ENCODE results near the gene LRRC9.
"Not testable (repeated sequence)": the region's sequence is repeated elsewhere in the genome, so short reads cannot be mapped to it uniquely, and the experiment has no call there.

LRRC9 gene

DNA sequence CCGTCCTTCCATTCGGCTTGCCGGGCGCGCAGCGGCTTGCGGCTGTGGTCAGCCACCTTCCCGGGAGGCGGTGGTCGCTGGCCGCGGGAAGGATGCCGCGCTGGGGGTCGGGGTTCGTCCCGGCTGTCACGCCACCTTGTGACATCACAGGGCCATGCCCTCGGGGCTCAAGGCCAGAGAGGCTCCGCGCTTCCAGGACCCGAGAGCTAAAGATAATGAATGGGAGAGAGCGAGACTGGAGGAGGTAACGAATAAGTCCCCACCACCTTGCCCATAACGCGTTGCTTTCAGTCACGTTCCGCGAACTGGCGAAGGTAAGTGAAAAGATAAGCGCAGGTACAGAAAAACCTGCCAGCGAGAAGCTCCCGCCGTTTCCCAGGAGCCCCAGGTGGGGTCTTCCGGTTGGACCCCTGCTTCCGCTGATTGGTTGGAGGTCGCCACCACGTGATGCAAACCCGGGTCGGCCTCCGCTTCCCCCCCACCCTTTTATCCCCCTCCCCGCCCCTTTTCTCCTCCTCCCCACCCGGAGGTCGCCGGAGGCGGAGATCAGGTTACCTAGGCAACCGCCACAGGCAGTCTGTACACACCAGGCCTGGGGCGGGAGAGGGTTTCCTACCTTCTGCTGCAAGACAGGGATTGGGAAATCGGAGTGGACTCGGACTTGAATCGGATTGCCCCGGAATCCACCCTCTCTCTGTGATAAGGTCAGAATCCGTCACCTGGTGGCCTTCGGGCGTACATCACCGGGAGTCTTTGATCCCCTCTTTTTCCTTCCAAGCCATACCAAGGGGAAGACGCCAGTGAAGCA, at the start of gene LRRC9:
LRRC9 (plus strand) TSS at position 575 of the 808 bp plus-strand sequence.
- DNase-seq, result peak; percentile 48 to 82

DNA sequence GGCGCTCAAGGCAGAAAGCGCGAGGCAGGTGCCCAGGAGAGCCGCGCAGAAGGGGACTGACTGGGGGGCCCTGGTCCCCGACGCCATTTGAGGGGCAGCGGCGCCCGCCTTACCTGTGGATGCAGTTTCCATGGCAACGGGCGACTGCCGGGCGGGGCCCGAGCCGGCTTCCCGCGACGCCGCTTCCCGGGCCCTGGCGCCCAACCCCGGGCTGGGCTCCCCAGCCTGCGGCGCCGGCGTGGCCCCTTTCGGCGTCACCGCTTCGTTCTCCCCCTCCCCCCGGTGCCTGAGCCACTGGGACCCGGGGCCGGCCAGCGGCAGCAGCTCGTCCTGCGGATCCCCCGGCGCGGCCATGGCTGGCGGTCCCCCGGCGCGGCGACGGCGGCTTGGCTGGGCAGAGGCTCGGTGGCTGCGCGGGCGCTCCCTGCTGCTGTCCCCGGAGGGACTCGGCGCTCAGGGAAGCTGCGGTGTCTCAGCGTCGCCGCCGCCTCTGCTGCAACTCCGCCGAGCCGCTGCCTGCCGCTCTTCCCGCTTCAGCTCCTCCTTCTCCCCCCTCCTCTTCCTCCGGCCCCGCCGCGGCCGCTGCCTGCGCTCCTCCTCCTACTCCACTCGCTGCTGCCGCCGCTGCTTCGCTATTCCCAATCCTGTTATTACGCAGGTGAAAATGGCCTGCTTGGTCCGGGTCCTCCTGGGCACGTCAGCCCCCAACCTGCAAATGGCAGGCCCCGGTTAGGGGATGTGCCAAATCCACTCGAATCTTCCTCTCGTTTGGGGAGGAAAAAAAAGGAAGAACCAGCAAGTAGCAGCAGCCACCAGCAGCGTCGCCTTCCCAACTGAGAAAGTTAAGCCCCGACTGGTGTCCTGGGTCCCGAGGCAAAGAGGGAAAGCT, 49.4 kb upstream of the LRRC9 start, which contains the start of gene RTN1:
RTN1 (minus strand) TSS at position 500 of the 889 bp plus-strand sequence; CDS start at position 354, 146 bp downstream.
- peak; percentile 37 to 71 for DNase-seq

DNA sequence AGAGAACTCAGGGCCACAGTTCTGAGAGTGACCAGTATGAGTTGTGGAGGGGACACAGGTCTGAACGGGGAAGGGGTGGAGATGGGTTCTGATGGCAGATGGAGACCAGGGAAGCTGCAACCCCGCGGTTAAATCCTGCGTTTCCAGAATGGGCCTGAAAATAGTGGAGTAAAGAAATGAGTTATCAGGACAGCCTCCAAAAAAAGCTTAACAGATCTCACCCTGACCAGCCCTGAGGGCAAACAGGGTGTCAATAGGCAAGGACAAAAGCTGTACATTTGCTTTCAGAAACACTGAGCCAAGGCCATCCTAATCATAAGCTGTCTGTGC, 48.8 kb upstream of the LRRC9 start:
- no peak for DNase-seq

DNA sequence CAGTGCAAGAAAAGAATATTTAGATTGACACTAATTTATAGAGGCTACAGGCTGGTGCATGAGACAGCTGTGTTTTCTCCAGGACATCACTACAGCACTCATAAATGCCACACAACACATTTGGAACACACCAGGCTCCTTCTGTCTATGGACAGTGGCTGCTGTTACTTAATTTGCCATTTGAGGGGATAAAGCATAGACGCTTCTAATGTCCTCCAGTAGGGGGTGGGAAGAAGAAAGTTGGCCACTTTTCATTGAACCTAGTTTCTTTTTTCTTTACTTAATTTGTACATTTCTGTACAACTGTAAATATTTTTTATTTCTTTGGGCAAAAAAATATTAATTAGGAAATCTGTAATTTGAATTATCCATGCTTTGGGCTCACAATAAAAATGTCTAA, 37.0 kb upstream of the LRRC9 start:
- no peak for DNase-seq

DNA sequence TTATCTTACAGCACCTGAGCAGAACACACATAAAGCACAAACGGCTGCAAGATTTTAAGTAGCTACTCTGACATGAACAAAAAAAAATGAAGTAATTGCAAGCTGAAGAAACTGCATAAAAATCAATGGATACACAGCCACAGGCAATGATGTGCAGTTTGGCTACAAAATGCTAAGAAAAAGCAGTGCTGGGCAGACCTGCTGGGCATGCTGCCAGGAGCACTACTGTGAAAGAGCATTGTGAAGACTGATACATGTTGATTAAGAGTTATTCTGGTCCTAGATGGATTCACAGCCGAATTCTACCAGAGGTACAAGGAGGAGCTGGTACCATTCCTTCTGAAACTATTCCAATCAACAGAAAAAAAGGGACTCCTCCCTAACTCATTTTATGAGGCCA, 29.3 kb upstream of the LRRC9 start:
- DNase-seq, result no peak

DNA sequence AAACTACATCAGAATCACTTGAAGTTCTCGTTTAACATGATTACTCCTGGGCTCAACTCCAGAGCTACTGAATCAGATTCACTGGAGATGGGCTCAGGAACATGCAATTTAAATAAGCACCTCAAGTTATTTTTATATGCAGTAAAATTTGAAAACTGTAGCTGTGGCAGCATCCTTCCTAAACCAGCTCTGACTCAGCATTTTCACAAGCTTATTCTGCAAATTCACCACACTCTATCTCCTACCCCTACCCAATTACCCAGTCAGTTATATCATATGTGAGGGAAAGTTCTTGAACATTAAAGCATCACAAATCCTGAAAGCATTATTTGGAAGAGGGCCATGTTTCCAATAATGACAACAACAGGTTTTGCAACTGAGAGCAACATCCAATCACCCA, 24.2 kb upstream of the LRRC9 start:
- DNase-seq, result no peak

DNA sequence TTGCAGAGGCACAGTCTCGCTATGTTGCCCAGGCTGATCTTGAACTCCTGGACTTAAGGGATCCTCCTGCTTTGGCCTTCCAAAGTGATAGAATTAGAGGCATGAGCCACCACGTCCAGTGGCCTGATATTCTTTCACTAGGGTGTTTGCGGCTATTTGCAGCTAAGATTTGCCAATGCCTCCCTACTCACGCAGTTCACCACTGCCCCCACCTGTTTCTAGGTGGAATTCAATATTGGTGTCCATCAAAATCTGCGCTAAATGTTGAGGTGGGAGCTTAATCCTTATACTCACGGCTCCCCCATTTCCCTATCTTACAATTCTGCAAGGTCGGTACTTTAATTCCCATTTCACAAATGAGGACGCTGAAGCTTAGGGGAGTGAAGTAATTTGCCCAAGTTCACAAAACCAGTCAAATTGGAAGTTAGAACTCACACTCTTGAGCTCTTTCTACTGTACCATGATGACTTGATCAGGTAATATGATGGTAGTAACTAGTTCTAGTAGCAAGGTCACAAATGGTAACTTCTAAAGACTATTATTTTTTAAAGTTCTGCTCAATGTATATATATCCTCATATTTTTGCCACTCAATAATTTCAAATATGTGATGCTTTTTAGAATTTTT, 22.1 kb upstream of the LRRC9 start:
- DNase-seq, result no peak

DNA sequence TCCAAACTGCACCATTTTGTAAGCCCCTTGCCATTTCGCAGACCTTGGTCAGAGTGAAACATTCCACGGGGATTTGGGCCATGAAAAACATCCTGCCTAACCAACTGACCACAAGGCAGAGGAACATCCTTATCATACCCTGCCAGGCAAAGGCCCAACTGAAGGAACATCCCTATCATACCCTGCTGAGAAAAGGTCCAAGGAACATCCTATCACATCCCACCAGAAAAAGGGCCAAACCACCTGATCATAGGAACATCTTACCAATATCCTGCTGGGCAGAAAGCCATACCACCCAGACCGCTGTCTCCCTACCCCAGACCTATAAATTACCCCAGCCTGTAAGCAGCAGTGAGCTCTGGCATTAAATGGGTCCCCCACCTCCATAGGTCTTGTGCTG, 19.4 kb upstream of the LRRC9 start:
- DNase-seq, result no peak

DNA sequence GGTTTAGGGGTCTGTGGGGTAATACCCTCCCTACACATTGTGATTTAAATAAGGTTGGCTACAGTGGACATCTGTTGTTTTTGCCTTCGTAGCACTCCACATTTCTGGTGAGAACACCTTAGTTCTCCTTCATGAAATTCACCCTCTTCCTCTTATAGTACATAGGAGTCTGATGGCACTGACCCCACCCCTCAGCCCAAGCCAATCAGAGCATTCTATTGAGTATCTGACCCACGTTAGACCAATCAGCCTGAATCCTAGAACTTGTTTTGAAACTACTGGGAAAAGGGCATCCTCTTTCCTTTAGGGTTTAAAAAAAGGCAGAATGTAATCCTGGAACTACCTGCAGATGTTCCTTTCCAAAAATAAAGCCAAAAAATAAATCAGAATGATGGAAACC, 15.8 kb upstream of the LRRC9 start:
- DNase-seq, result no peak

DNA sequence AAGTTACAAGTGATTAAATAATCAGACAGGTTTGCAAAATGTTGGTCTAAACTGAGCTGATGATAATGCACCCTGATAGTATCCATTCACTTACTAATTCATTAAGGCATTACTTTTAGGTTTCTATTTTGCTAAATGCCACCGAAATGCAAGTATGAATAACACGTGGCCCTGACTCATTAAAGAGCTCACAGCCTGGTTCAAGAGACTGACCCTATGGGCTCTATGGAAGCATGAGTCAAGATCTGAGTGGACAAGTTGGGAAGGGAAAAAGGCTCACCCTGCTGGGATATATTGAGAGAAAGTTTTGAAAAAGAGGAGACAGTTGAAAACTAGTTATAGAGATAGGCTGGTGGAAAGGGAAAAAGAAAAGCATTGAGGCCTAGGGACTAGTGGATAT, 14.8 kb upstream of the LRRC9 start:
- DNase-seq, result no peak

DNA sequence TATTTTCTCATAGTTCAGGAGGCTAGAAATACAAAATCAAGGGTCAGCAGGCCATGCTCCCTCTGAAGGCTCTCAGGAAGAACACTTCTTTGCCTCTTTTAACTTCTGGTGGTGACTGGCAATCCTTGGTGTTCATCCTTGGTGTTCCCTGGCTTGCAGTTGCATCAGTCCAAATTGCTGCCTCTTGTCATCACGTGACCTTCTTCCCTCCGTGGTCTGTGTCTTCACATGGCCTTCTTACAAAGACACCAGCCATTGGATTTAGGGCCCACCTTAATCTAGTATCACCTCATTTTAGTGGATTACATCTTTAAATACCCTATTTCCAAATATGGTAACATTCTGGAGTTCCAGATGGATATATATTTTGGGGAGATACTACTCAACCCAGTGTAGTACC, 7.5 kb upstream of the LRRC9 start:
- no peak for DNase-seq

DNA sequence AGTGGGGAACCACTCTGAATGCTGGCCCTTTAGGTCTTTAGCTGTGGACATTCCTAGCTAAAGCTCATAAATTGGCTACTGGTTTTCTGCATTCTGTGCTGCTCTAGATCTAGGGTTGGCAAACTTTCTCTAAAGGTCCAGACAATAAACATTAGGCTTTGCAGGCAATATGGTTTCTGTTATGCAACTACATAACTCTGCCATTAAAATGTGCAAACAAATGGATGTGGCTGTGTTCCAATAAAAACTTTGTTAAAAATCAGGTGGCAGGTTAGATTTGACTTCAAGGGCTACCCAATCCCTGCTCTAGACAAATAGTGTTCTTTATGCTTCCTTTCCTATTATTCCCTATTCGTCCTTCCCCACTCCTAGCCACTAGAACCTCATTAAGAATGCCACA, 6.8 kb upstream of the LRRC9 start:
- no peak for DNase-seq

DNA sequence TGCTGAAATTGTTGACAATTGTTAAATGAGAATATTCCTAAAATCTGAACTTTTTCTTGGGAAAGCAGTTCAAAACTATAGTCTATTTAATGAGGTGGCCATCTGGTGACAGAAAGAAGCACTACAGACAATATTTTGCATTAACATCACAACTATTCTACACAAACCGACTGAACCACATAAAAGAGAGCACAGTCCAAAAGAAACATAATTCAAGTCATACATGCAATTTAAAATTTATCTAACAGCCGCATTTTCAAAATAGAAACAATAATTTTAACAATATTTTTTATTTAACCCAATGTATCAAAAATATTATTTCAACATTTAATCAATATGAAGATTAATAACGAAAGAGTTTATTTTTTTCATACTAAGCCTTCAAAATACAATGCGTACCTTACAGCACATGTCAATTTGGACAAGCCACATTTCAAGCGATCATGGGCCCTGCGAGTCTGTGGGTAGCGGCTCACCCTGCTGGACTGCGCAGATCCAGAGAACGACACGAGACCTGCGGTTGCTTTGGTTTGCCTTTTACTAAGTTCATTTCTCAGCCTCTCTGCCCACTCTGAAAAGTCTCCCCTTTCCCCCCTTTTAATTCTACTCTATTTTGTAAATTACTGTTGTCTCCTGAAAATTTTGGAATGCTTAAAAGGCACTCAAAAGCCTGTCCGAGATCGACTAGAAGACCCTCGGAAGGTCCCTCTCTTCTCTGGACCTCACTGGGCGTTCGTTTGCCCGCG, 947 bp upstream of the LRRC9 start:
- DNase-seq, result peak in 1 of 2 experiments; percentile 32

DNA sequence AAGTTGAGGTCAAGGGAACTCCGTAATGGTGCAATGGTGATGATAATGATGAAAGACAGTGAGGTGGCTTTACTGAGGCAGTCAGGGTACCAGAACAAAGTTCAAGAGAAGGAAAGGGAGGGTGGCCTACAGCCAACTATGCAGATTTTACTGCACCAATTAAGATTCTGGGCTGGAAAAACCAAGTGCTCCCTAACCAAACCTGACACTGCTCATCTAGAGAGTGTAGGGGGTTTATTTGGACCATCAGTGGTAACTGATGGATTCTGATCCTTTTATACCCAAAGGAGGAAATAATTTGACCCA, 387 bp downstream of the LRRC9 start:
- no peak for DNase-seq

DNA sequence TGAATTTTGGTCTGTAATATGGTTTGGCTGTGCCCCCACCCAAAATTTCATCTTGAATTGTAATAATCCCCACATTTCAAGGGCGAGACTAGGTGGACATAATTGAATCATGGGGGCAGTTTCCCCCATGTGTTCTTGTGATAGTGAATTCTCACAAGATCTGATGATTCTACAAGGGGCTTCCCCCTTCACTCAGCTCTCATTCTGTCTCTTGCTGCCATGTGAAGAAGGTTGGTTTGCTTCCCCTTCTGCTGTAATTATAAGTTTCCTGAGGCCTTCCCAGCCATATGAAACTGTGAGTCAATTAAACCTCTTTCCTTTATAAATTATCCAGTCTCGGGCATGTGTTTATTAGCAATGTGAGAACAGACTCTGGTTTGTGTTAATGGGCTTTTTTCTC, 5.9 kb downstream of the LRRC9 start:
- DNase-seq, result no peak

DNA sequence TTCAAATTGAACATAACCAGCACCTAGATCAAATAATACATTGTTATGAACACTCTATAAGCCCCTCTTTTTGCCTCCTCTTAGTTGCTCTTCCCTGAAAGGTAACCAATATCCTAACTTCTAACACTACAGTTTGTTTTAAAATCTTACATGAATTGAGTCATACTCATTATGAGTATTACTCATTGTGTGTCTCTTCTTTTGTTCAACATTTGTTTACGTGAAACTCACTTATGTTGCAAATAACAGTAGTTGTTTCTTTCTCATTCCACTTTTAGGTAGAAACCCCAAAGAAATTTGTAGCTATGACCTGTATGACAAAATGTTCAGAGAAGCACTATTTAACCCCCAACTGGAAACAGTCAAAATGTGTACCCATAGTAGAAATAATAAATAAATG, 6.6 kb downstream of the LRRC9 start:
- DNase-seq, result no peak

DNA sequence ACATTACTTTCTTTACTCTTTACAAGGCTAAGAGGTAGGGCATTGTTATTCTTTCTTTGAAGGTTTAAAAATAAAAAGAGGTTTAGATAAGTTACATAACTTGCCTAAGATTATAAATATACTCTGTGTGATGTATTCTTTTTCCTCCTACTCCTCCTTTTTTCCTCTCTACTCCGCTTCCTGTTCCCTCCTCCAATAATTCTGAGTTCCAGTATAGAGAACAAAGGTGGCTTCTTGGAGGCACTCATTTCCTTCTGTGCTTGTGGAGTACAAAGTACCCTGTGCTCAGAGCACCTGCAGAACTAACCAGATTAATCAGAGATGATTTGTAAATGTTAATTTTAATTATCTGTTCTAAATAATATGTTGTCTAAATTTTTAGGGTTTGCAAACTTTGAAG, 11.3 kb downstream of the LRRC9 start:
- DNase-seq, result no peak

DNA sequence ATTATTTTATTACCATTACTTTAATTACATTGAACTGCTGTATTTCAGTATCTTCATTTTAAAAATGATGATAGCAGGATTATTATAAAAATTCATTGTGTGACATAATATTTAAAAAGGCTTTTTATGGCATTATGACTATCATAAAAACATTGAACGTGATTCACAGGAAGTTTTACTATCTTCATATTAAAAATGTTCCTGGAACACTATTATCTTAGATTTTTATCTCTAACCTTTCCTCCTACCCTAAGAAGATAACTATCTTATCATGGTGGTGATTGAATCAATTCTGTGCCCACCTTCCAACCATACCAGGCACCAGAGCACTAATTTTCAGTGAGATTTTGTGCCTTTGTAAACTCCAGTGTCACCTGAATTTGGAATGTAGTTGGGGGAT, 16.2 kb downstream of the LRRC9 start:
- DNase-seq, result no peak

DNA sequence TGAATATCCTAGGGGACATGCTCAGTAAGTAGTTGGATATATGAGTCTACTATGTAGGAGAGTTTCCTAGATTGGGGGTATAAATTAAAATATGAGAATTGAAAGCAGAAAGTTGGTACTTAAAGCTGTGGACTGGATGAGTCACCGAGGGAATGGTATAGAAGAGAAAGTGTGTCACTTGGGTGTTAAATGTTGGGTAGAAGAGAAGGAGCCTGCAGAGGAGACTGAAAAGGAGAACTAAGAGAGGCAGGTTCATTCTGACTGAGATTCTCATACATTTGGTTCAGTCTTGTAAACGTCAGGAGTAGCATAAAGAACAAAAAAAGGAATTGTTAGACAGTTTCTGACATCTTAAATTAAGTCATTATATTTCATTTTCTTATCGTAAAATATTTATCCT, 19.9 kb downstream of the LRRC9 start:
- DNase-seq, result no peak

DNA sequence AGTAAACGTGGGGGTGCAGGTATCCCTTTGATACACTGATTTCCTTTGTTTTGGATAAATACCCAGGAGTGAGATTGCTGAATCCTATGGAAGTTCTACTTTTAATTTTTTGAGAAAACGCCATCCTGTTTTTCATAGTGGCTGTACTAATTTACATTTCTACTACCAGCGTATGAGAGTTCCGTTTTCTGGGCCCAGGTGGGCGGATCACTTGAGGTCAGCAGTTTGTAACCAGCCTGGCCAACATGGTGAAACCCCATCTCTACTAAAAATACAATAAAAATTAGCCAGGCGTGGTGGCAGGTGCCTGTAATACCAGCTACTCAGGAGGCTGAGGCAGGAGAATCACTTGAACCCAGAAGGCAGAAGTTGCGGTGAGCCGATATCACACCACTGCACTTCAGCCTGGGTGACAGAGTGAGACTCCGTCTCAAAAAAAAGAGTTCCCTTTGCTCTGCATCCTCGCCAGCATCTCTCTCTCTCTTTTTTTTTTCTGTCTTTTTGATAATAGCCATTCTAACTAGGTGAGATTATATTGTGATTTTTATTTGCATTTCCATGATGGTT, 22.4 kb downstream of the LRRC9 start:
- not testable (repeated sequence) for DNase-seq

DNA sequence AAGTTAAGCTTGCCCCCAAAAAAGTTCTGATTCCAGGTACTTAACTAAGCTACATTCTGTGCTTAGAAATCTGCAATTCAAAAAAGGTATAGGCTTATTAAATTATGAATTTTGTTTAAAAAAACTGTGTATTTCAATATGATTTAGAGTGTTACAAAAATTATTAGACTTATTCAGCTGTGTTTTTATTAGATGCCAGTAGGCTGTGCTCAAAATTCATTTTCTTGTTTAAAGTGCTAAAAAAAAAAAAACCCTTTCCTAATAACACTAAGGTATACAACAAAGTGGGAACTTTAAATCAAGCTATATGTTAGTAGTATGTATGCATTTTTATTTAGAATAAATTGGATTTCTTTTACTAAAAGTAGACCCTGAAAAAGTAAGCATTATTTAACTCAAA, 25.0 kb downstream of the LRRC9 start:
- no peak for DNase-seq

DNA sequence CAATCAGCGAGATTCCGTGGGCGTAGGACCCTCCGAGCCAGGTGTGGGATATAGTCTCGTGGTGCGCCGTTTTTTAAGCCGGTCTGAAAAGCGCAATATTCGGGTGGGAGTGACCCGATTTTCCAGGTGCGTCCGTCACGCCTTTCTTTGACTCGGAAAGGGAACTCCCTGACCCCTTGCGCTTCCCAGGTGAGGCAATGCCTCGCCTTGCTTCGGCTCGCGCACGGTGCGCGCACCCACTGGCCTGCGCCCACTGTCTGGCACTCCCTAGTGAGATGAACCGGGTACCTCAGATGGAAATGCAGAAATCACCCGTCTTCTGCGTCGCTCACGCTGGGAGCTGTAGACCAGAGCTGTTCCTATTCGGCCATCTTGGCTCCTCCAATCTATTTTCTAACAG, 32.2 kb downstream of the LRRC9 start:
- DNase-seq, result not testable (repeated sequence)

DNA sequence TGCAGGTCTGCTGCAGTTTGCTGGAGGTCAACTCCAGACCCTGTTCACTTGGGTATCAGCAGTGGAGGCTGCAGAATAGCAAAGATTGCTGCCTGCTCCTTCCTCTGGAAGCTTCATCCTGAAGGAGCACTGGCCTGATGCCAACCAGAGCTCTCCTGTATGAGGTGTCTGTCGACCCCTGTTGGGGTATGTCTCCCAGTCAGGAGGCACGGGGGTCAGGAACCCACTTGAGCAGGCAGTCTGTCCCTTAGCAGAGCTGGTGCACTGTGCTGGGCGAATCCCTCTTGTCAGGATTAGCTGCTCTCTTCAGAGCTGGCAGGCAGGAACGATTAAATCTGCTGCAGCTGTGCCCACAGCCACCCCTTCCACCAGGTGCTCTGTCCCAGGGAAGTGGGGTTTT, 37.9 kb downstream of the LRRC9 start:
- DNase-seq, result not testable (repeated sequence)
